Measurements from ENCODE around the gene SUSD3.

DNA sequence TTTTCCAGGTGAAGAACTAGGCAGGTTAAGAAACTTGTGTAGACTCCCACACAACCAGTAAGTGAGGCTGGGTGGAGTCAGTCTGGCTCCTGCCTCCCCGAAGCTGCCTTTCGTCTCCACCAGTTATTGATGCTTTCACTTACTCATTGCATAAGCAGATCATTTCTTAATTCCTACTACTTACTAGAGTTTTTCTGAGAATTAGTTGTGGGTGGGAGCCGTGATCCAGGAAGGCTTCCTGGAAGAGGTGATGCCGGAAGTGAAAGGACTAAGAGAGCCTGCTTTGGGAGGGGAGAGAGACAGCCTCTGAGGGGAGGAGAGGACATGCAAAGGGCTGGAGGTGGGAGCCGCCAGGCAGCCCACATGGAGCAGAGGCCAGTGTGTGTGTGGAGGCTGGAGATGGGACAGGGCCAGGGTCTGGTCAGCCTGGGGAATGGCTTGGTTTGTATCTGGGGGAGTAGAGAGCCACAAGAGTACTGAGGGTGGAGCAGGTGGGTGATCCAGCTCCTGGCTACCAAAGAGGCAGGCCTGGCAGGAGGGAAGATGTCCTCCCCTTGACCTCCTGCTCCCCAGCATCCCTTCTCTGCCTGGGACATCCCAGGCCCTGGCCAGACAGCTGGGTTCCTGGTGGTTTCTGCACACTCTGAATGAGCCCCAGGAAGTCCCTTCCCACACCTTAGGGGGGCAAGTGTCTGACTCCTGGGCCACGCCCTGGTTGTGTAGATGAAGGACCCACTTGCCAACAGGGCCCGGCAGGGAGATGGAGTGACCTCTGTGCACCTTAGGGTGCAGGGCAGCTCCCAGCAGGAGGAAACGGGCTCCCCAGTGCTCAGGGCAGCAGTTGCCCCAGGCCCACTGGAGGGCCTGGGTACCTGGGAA lies 25.3 kb downstream of the SUSD3 start:
- no peak for TF ChIP-seq TCF12 (IDR thresholded peaks at IDR 0.05; ENCODE audit: low read depth)
- TF ChIP-seq, protein P1, sequence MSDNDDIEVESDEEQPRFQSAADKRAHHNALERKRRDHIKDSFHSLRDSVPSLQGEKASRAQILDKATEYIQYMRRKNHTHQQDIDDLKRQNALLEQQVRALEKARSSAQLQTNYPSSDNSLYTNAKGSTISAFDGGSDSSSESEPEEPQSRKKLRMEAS (IDR thresholded peaks at IDR 0.05): no peak
- no peak for TF ChIP-seq ZBTB7A (IDR thresholded peaks at IDR 0.05; ENCODE audit: low read depth)
- TF ChIP-seq RAD21 (IDR thresholded peaks at IDR 0.05; ENCODE audit: low read depth): no peak
- no peak for TF ChIP-seq TEAD4 (IDR thresholded peaks at IDR 0.05)
- no peak for TF ChIP-seq NFIC (IDR thresholded peaks at IDR 0.05)
- no peak for TF ChIP-seq TAF1 (IDR thresholded peaks at IDR 0.05; ENCODE audit: low read depth)
- no peak for TF ChIP-seq YY1 (IDR thresholded peaks at IDR 0.05; ENCODE audit: low read depth)
- no peak for TF ChIP-seq FOXM1 (IDR thresholded peaks at IDR 0.05; ENCODE audit: borderline replicate concordance, low read depth)
- no peak for TF ChIP-seq CEBPB (IDR thresholded peaks at IDR 0.05)
- TF ChIP-seq, protein P2, sequence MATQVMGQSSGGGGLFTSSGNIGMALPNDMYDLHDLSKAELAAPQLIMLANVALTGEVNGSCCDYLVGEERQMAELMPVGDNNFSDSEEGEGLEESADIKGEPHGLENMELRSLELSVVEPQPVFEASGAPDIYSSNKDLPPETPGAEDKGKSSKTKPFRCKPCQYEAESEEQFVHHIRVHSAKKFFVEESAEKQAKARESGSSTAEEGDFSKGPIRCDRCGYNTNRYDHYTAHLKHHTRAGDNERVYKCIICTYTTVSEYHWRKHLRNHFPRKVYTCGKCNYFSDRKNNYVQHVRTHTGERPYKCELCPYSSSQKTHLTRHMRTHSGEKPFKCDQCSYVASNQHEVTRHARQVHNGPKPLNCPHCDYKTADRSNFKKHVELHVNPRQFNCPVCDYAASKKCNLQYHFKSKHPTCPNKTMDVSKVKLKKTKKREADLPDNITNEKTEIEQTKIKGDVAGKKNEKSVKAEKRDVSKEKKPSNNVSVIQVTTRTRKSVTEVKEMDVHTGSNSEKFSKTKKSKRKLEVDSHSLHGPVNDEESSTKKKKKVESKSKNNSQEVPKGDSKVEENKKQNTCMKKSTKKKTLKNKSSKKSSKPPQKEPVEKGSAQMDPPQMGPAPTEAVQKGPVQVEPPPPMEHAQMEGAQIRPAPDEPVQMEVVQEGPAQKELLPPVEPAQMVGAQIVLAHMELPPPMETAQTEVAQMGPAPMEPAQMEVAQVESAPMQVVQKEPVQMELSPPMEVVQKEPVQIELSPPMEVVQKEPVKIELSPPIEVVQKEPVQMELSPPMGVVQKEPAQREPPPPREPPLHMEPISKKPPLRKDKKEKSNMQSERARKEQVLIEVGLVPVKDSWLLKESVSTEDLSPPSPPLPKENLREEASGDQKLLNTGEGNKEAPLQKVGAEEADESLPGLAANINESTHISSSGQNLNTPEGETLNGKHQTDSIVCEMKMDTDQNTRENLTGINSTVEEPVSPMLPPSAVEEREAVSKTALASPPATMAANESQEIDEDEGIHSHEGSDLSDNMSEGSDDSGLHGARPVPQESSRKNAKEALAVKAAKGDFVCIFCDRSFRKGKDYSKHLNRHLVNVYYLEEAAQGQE (IDR thresholded peaks at IDR 0.05; ENCODE audit: low read depth): no peak
- no peak for TF ChIP-seq EP300 (IDR thresholded peaks at IDR 0.05; ENCODE audit: borderline replicate concordance)
- TF ChIP-seq CREB1 (IDR thresholded peaks at IDR 0.05; ENCODE audit: low read depth): no peak
- TF ChIP-seq EGR1 (IDR thresholded peaks at IDR 0.05): no peak
